Activated CD8-positive, alpha-beta memory T cell treated with anti-CD3 and anti-CD28 coated beads, Interleukin-2, amount 50 U/mL, for 1 hour (primary cell): Measurements from ENCODE around the gene DOHH.
"Not testable (repeated sequence)": the region's sequence is repeated elsewhere in the genome, so short reads cannot be mapped to it uniquely, and the experiment has no call there.

Experiments
- DNase-seq: peaks from one replicate; pipeline ENCODE4 v3.0.0-alpha.2; 2020; ENCODE audit errors: extremely low read depth

DOHH gene

GRCh38 chr19:3459089-3459881 is 41.2 kb downstream of the DOHH start:
- DNase-seq = no peak

GRCh38 chr19:3458229-3459088 is 42.0 kb downstream of the DOHH start:
- no peak for DNase-seq

- DNase-seq = no peak
Observed at GRCh38 chr19:3457528-3458228, 42.8 kb downstream of the DOHH start.

GRCh38 chr19:3456925-3457527 is 43.4 kb downstream of the DOHH start:
- no peak for DNase-seq

GRCh38 chr19:3455960-3456601 is 44.4 kb downstream of the DOHH start:
- no peak for DNase-seq

- DNase-seq = no peak
Observed at GRCh38 chr19:3455393-3455955, 45.0 kb downstream of the DOHH start.

- no peak for DNase-seq
Observed at GRCh38 chr19:3454656-3455392, 45.6 kb downstream of the DOHH start.

GRCh38 chr19:3453840-3454239 is 46.6 kb downstream of the DOHH start:
- DNase-seq = no peak

DNA sequence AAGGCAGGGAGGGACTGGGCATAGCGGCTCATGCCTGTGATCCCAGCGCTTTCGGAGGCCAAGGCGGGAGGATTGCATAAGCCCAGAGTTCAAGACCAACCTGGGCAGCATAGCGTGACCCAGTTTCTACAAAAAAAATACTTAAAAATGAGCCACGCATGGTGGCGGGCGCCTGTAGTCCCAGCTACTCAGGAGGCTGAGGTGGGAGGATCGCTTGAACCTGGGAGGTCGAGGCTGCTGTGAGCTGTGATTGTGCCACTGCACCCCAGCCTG is 47.6 kb downstream of the DOHH start:
- not testable (repeated sequence) for DNase-seq

GRCh38 chr19:3452171-3452941 is 48.1 kb downstream of the DOHH start:
- no peak for DNase-seq

- no peak for DNase-seq
Observed at GRCh38 chr19:3451451-3451866, 49.0 kb downstream of the DOHH start.

GRCh38 chr19:3450796-3451411 is 49.6 kb downstream of the DOHH start:
- DNase-seq = no peak

- no peak for DNase-seq
Observed at GRCh38 chr19:3448616-3449334, 51.7 kb downstream of the DOHH start.

DNA sequence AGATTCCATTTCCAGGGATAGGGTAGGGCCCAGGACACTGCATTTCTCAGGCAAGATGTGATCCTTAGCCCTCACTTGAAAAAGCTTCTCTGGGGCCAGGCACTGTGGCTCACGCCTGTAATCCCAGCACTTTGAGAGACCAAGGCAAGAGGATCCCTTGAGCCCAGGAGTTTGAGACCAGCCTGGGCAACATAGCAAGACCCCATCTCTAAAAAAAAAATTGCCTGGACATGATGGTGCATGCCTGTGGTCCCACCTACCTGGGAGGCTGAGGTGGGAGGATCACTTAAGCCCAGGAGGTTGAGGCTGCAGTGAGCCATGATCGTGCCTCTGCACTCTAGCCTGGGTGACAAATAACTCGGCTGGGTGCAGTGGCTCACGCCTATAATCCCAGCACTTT is 53.8 kb downstream of the DOHH start:
- DNase-seq = not testable (repeated sequence)

GRCh38 chr19:3444695-3445234 is 55.7 kb downstream of the DOHH start:
- DNase-seq = no peak

DNA sequence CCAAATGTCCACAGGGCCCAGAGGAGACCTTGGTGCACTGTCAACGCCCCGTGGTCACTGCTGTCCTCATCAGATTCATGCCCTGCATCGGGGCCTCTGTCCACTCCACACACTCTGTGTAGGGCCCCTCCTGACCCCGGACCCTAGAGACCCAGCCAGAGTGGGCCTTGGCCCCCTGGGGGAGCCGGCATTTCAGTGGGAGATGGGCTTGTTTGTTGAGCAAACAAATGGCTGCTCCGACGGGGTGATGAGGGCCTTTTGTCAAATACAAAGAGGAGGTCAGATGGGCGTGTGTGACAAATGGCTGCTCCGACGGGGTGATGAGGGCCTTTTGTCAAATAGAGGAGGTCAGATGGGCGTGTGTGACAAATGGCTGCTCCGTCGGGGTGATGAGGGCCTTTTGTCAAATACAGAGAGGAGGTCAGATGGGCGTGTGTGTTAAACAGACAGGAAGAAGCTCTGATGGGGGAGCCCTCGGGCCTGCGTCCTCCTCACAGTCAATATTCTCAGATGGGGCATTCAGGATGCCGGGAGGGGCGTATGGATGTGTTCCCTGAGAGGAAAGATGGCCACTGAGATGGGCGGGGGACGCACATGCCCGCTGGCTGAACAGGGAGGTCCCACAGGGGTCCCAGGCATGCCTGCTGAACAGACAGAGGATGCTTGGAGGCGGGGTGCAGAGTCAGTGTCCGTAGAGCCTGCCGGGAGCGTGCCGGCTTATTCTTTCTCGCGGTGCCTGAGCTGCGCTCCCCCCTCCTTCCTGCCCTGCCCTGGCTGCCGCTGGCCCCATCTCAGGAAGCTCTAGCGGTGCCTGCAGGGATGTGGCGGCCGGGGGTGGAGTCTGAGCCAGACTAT is 56.4 kb downstream of the DOHH start:
- no peak for DNase-seq

DNA sequence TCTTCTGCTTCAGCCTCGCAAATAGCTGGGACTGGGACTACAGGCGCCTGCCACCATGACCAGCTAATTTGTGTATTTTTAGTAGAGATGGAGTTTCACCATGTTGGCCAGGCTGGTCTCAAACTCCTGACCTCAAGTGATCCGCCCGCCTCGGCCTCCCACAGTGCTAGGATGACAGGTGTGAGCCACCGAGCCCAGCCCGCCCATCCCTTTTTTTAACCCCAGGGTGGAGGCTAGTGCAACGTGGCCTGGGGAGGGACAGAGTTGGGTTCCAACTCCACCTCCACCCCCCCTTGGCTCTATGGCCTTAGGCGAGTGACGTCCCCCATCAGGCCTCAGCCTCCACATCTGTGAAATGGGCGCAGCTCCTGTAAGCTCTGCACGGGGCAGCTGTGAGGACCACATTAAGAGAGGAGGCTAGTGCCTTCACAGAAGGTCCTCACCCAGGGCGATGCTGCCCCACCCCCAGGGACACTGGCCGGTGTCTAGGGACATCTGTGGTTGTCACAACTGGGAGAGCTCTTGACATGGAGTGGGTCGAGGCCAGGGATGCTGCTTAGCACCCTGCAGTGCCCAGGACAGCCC is 57.9 kb downstream of the DOHH start:
- DNase-seq = no peak
